NCI-H345 treated with DMSO at 0.1 percent for 48 hours (cell line): Measurements from ENCODE around the gene DSCAML1.

Source experiments
- DNase-seq: peaks from one replicate; lab custom pipeline; 2025; ENCODE audit not compliant: unreplicated experiment; lab: John Stamatoyannopoulos, UW

The DSCAML1 gene

DNA sequence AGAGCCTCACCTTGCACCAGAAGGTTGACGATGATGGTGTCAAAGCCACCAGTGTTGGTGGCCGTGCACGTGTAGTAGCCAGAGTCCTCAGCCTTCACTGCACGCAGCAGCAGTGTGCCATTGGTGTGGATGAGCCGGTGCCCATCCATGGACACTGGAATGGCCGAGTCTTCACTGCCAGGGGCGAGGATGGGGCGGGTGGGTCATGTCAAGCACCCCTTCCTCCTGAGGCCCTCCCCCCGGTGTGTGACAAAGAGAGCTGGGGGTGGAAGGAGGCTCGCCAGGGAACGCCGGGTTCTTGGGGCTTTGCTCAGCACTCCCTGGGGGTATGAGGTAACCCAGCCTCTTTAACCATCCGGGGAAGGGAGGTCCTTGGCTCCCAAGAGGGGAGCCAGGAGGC lies 357.8 kb downstream of the DSCAML1 start:
- DNase-seq, result no peak

DNA sequence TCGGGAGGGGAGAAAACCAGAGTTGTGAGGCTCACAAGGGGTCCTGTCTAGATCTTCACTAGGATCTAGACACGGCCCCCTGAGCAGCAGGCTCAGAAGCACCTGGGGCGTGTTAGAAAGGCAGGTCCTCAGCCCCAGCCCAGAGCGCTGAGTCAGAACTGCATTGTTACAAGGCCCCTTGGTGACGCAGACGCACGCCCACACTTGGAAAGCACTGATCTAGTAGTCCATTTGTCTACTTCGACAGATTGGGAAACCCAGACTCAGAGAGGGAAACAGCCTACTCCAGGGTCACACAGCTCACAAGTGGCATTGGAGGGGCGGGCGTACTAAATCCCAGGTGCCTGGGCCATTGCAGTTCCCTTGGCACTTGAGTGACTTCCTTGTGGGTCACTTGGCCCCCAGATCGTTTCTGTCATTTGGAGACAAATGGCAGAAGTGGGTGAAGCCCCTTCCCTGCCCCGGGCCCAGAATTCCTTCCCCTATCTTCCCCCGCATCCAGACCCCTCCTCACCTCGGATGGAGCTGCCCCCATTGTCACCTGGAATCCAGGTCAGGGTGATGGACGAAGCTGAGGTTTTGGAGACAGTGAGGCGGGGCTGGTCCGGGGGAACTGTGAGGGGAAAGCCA lies 358.5 kb downstream of the DSCAML1 start:
- no peak for DNase-seq

DNA sequence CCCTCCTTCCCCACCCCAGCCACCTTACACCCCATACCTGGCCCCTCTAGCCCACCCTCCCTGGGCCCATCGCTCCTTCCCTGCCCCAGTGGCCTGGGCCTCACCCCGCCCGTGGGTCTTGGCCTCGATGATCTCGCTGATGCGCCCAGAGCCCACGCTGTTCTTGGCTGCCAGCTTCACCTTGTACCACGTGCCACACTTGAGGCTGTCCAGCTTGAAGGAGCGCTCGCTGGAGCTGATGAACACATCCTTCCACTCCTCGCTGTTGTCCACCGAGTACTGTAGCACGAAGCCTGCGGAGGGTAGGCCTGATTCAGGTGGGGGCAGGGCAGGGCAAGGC lies 359.3 kb downstream of the DSCAML1 start:
- DNase-seq, result no peak

DNA sequence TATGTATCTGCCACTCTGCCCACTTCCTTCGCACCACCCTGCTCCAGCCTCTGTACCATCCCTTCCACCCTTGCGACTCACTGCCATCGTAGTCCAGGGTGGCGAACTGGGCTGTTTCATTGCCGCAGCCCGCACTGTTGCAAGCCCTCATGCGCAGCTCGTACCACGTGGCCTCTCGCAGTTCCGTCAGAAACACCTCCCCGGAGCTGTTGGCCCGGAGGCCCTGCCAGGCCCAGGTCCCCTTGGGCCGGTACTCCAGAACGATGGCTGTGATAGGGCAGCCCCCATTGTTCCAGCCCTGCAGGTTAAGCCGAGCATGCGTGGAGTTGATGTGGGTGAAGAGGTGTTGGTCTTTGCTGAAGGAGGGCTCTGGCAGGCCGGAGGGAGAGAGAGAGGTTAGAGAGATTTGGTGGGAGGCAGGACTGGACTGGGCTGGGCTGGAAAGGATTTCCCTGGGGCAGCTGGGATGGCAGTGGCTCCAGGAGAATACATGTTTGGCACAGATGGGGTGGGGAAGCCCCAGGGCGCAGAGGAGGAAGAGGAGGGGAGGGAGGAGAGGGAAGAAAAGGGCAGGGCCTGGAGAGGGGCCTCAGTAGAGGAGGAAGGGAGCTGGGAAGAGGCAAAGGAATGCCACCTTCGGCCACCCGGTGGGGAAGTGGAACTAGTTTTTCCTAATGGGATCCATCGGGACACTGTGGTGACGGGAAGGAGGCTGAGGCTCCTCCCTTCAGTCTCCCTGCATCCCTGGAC lies 359.8 kb downstream of the DSCAML1 start:
- DNase-seq, result no peak

DNA sequence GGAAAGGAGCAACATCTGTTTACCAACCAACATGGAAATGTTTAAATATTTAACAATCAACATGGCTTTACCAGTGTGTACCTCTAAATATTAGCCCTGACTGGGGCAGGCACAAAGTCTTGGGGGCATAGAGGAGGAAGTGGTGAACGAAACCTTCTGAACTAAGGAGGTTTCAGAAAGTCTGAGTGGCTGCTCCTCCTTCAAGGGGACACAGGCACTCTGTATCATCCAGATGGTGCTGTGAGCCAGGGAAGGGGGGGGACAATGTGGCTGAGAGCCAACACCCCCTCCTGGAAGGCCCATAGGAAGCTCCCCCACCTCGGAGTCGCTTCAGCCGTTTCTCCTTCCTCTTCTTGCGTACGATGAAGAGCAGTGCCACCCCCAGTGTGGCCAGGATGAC lies 361.7 kb downstream of the DSCAML1 start:
- no peak for DNase-seq

DNA sequence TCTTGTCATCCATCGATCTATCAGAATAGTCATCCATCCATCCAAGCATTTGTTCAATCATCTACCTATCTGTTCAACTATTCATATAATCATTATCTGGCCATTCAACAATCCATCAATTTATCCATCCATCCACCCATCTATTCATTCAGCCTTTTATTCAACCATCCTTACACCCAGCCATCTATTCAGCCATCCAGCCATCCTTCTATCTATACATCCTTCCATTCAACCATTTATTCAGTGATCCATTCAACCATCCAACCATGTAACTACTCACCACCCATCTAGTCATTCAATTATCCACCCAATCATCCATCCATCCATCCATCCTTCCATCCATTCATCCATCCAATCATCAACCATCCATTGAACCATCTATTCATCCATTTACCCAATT lies 362.5 kb downstream of the DSCAML1 start:
- DNase-seq, result no peak

DNA sequence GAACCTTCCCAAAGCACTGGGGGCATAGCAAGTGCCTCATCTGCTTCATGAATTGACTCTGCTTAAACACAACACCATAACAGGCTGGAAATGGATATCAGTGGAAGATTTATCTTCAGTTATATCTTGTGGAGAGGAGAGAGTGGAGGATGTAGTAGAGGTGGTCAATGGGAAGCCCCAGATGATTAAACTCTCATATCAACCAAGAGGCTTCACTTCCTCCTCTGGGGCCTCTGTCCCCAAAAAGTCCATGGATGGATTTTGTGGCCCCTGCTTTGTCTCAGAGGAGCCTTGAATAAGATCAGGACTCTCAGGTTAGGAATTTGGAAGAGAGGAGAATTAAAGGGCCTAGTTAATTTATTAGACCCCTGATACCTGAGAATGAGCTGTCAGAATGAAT lies 363.3 kb downstream of the DSCAML1 start:
- DNase-seq, result no peak

DNA sequence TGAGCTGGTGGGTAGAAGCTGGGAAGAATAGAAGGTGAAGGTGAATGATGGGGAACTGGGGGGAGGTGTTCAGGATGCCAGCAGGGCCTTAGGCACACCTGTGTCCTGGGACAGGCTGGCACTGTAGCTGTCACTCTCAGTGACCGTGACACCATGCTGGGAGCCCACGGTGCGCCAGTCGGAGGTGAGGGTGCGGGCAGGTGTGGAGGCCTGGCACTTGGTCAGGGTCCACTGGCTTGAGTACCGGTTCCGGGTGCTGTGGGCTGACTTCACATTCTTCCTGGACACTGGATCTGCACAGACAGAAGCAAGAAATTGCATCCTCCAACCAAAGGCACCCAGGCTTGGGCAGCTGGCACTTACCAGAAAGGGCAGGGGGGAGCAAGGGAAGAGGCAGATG lies 365.6 kb downstream of the DSCAML1 start:
- DNase-seq, result no peak

DNA sequence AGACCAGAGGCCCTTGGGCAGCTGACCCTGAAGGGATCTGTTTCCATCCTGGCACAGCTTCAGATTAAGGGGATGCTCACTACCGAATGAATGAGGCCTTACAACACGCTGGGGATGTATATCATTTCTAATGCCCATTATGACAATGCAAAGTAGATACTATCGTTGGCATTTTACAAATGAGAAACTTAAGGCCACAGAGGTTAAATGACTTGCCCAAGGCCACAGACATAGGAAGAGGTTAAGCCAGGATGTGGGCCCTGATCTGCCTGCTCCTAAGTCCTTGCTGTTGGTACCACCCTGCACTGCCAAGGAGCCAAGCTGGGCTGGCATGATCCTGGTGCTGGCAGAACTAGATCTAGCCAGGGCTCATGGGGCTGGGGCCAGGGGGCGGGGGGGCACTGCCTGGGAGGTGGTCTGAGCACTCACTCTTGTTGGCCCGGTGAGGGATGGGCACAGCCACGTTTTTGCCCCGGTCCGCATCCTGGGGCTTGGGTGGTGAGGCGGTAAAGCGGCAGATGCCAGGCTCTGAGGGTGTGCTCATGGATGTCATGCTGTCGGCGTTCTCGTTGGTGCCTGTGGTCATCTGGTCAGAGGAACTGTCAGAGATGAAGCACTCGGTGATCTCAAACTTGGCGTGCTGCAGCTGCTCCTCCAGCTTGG lies 366.6 kb downstream of the DSCAML1 start:
- DNase-seq, result no peak

DNA sequence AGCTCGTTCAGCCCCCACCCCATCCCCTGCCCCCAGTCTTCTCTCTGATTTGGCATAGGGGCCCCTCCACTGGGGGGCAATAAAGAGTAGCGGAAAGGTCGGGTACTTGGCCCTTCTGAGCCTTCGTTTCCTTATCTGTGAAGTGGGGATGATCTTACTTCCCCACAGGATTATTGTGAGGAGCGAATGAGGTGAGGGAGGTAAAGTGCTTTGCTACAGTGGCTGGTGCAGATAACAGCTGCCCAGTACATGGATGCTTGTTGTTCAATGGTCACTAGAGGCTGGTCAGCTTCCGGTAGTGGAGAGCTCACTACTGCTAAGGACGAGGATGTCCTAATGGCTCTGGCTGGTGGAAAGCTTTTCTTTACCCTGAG lies 368.2 kb downstream of the DSCAML1 start:
- DNase-seq, result no peak

DNA sequence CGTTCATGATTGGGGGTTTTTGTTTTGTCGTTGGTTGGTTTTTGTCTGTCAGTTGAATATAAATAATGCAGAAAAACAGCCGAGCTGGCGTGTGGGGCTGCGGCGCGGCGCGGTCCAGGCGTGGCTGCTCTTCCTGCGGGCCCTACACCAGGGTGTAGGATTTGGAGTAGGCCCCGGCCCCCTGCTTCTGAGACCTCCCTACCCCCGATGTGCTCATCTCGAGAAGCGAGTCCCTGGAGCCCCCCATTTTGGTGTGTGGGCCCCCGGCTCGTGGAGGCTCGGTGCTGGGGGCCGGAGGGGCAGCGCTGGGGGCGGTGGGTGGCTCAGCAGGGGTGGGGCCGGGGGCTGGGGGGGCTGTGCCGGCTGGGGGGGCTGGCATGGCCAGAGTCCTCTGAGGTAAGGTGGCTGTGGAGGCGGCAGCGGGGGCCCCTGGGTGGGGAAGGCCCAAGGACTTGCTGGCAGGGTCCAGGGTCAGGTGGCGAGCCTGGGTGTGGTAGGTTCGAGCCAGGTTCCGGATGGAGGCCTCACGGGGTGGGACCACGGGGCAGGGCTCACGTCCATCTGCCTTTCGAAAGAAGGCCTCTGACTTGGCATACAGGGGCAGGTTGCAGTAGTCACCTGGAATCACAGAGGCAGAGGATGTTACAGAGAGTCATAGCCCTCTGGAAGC lies 368.7 kb downstream of the DSCAML1 start:
- no peak for DNase-seq

DNA sequence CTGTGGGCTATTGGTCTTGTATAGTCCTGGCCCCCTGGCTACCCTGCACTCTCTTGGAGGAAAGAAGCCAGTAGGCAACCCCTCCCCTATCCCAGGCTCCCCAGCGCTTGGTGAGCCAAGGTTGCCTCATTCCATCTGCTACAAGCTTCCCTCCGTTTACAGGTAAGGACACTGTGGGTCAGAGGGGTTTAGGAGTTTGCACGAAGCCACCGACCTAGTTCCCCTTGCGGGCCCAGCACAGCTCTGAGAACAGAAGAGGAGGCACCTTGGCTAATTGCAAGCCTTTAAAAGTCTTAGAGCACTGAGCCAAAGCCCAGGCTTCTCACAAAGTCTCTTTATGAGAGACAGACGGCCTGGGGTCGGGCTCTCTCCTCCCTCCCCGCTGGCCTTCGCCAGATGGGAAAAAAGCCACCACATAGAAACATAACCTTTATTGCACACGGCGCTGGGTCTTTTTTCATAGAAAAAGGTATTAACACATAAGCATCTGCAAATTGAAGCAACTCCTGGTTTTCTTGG lies 369.6 kb downstream of the DSCAML1 start:
- DNase-seq, result no peak

DNA sequence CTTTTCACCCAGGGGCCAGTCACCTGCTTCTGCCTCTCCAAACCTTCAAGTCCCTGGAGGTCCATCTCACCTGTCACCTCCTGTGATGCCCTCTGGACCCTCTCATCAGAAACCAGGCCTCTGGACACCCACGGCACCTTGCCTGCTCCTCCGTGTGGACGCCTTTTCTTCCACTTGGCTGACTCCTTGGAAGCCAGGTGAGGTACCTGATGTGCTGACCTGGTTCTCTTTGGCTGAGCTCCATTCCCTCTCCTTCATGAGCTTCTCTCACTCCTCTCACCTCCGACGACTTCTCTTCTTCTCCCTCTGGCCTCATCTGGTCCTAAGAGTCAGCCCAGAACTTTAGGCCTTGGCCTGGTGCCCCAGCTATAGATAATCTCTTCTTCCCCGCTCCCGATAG lies 370.1 kb downstream of the DSCAML1 start:
- DNase-seq, result no peak

DNA sequence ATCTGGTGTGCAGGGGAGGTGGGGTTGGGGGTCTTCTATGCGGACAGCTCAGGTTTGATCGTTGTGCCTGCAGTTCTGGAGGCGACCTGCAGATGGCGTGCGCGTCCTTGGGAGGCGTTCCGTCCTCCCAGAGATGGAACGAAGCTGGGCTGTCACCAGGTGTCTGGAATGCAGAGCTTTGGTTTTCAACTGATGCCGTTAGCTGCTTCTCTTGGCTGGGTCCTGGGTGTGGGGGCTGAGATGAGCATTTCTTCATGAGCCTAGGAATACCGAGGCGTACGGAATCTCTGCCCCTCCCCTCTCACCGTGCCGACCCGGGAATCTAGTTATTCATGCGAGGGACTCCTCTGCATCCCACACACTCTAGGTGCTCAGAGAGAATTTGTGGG lies 370.7 kb downstream of the DSCAML1 start:
- peak; percentile 23 for DNase-seq

DNA sequence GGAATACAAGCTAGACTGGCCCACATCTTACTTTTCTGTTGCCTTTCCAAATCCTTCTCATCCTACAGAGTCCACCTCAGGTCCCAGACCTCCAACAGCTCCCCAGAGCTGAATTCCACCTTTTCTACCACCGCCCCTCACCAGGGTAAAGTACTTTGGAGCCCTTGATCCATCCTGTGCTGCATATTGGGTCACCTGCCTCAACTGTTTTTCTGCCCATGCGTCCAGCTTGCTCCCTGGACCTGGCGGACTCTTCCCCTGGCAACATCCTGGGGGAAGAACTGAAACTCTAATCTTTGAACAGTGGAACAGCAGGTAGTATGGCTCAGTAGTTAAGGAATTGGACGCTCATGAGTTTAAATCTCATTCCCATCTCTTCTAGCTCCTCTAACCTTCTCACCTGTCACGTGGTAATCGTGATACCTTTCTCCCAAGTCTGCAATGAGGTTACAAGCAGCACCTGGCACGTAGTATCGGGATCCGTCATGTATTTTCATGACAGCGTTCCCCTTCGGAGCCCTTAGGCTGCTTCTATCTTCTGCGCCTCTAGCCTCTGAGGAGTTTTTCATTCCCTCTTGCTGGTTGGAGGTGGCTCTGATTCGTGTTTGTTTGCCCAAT lies 371.2 kb downstream of the DSCAML1 start:
- DNase-seq, result no peak

DNA sequence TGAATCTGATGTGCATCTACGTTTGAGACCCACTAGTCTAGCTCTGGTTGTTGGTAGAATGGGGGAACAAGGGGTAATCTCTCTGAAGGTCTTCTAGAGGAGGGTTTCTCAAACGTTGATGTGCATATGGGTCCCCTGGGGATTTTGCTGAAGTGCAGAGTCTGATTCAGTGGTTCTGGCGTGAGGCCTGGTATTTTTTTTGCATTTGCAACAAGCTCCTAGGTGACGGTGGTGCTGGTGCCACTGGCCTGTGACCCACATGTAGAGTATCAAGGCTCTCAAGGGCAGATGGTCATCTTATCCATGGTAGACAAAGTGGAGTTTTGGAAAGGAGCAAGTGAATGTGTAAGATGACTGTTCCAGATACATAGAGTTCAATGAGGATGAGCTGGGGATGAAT lies 372.2 kb downstream of the DSCAML1 start:
- DNase-seq, result no peak

DNA sequence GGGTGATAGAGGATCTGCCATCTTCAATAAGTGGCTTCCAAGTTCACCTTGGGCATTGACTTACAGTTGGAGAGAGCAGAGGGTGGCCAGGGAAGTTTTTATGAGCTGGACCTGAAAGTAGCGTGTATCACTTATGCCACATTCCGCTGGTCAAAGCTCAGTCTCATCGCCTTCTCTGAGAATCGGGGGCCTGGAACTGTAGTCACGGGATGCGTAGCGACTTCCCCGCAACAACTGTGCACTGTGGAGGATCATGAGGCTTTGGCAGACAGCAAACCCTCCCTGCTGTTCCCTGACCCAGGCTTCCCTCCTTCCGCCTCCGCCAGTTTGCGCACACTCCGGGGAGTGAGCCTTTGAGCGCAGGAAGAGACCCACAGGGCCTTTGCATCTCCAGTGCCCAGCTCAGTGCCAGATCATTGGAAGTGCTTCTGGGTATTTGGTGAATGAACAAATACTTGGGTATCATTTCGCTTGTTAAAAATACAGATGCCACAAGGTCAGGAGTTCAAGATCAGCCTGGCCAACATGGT lies 373.9 kb downstream of the DSCAML1 start:
- no peak for DNase-seq

DNA sequence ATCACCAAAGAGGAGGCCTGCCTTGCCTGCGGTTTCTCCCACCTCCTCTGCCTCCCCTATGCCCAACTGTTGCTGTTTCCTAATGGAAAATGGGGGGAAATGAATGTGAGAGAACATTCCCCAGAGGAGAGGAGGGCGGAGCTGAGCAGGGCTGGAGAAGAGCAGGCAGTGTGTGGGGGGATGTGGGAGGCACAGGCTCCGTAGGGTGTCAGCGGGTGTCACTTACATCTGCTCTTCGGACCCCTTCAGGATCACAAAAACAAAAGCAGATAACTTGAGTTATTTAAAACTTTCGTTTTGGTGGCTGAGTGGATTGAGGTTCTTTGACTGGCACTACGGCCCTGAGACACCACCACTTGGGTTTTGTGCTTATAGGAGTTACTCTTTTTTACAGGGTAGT lies 375.5 kb downstream of the DSCAML1 start:
- DNase-seq, result no peak

DNA sequence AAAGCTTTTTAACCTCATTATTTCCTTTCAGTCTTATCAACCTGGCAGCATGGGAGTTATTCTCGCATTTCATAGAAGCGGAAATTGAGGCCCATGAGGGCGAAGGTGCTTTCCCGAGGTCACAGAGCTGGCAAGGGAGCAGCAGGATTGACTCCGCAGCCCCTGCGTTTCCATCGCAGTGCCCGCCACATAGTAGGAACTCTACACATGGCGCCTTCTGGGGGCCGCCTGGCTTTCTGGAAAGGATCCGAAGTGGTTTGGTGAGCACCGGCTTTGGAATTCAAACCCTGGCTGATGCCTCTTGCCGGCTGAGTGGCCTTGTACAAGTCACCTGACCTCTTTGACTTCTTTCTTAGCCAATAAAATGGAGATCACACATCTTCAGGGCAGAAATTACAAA lies 376.0 kb downstream of the DSCAML1 start:
- DNase-seq, result no peak

DNA sequence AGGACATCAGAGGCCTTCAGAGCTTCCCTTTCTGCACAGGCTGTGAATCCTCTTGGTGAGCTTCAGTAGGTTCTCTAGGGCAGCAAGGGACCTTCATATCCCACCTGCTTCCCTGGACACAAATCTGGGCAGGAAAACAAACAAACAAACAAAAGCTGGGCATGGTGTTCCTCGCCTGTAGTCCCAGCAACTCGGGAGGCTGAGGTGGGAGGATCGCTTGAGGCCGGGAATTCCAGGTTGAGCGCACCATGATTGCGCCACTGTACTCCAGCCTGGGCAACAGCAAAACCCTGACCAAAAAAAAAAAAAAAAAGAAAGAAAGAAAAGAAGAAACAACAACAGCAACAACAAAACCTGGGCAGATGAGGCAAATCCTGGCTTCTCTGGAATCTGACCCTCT lies 376.4 kb downstream of the DSCAML1 start:
- no peak for DNase-seq

DNA sequence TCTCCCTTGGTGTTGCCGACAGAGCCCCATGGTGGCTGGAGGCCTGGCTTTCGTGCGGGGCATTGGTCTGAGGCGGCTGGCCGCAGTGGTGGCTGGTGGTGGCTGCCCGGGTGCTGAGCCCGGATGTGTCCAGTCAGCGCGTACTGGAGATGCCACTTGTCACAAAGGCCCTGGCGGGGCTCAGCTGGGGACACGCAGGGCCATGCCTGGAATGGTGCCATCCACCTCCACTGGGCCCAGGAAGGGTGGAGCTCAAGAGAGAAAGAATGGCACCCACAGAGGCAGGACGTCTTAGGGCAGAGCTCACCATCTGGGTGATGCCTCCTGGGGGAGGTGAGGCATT lies 376.9 kb downstream of the DSCAML1 start:
- no peak for DNase-seq
